ENCODE results near the gene SLC35F3.
"Not testable (repeated sequence)": the region's sequence is repeated elsewhere in the genome, so short reads cannot be mapped to it uniquely, and the experiment has no call there.

The SLC35F3 gene

DNA sequence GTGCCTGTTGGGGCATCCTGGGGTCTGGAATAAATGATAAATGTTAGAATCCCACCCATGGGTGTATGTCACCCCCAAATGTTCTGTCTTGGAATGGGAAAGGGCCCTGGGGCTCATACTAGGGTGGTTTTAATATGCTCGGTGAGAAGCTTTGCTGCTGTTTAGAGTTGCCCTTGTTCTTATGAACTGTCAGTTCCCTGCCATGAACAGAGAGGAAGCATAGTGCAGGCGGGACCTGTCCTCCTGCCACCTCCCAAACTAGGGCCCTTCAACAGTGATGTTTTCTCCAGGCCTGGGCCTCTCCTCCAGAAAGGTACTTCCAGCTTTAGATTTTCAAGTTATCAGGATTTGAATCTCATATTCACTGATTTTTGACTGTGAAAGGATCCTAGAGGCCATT lies 388.1 kb downstream of the SLC35F3 start:
- no peak for DNase-seq

DNA sequence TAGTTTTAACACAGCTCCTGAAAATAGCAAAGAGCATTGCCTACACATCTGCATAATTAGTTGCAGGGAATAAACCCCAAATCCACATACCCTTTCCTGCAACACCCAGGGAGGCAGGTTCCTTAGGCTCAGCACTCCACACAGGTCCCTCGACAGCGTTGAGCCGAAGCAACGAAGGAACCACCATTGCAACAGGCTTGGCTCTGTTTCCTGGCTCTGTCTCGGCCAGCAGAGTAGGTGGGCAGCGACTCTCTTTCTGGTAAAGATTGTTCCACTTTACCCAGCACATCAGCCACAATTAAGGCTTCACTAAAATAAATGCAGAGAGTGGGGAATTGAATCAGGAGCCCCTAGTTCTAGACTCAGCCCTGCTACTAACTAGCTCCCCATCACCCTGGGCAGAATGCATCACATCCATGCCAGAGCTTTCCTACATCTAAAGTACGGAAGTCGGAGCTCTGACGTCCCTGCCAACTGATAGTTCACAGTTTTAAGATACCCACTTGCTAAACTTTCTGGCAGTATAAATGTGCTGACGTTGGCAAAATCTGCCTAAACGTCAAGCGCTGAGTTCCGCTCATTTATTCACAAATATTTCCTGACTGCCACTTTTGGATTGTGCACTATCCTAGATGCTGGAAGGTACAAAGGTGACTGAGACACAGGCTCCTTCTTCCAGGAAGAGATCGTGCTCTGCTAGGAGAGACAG lies 389.8 kb downstream of the SLC35F3 start:
- DNase-seq, result no peak

DNA sequence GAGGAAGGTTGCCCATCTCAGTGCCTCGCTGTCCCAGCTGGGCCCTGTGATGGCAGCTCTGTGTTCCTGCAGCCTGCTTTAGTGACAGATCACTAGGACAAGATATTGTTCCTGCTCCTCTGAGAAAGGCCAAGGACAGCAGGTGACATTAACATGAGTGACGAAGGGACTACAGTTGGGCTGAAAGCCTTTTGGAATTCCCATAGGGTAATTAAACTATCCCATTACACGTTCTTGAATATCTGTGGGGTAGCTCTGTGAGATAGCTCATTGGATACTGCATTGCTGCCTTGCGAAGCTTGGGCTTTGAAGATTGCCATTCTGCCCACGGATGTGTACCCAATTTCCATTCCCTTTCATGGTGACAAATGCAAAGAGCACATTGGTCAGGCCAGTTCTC lies 390.6 kb downstream of the SLC35F3 start:
- no peak for DNase-seq

DNA sequence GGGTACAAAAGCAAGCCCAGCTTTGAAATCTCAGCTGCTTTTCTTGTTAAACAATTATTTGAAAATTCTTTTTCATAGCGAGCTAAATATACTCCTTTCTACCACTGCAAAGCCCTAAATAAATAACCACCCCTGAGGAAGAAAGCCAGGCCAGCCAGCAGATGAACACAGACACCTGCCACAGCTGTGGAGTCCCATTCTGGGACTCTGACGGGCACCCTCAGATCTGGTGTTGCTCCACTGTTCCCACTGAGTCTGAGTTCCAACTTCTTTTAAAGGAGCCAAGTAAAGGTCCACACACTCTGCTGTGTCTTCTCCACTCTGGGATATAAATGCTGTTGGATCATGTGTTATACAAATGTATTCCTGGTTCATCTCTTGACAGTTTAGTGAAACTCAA lies 391.1 kb downstream of the SLC35F3 start:
- DNase-seq, result no peak

DNA sequence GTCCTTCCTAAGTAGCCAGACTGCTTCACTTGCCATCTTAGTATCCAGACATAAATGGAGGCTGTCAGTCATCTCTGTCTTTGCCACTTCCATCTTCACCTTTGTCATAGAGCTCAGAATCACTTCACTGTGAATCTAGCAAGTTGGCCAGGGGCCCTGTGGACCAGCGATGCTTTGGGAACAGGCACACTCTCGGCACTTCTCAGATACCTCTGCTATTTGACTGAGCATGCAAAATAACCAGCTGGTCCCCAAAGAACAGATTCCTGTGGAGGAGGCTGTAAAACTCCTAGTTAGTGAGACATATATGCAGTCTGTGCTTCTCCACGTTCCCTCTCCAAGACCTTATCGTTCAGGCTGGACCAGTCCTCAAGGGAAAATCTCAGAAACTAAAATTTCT lies 392.0 kb downstream of the SLC35F3 start:
- DNase-seq, result no peak

DNA sequence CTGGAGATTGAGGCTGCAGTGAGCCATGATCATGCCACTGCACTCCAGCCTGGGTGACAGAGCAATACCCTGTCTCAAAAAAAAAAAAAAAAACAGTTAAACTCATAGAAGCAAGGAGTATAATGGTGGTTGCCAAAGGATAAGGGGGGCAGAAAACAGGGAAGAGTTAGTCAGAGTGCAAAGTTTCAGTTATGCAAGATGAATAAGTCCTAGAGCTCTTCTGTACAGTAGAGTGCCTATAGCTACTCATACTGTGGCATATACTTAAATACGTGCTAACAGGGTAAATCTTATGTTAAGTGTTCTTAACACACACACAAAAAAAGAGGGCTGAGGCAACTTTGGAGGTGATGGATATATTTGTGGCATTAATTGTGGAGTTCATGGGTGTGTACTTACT lies 393.2 kb downstream of the SLC35F3 start:
- no peak for DNase-seq

DNA sequence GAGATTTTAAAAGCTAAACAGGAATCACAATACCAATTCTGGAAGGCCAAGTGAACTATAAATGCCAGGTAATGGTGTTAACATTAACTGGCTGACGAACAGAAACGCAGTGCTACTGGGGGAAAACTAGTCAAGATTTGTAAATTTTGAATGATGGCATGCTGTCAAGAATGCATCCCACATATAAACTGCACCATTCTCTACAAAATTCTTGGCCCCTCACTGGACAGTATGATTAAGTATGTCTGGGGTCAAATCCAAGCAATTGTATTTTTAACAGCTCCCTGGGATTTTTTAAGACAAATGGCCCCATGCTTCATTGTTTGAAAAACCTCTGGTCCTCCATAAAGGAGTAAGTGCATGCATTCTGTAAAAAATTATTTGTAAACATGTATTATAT lies 395.6 kb downstream of the SLC35F3 start:
- DNase-seq, result no peak

DNA sequence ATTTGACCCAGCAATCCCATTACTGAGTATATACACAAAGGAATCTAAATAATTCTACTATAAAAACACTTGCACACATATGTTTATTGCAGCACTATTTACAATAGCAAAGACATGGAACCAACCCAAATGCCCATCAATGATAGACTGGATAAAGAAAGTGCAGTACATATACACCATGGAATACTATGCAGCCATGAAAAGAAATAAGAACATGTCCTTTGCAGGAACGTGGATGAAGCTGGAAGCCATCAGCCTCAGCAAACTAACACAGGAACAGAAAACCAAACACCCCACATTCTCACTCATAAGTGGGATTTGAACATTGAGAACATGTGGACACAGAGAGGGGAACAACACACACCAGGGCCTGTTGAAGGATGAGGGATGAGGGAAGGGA lies 397.2 kb downstream of the SLC35F3 start:
- not testable (repeated sequence) for DNase-seq

DNA sequence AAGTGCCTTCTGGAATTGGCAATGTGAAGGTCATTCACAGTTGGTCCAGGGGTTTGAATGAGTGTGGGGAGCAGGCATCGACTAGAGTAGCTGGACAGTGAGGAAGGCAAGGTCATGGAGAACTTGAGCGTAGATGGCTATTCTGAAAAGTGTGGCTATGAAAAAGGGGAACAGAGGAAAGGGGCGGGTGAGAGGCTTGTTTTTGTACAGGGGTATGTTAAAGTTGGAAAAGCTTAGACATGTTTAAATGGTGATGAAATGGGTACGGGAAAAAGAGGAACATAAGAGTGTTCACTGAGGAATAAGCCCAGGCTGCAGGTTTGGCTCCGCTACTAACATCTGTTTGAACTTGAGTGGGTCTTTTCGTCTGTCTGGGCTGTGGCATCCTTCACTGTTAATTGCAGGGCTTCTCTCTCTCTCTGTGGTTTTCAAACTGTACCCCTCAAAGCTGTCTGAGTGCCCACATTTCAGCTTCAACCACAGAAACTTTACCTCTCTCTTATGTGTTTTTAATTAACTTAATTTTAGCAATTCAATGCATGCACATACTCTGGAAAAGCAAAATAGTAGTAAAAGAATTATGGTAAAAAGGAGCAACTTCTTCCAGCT lies 398.0 kb downstream of the SLC35F3 start:
- DNase-seq, result no peak

DNA sequence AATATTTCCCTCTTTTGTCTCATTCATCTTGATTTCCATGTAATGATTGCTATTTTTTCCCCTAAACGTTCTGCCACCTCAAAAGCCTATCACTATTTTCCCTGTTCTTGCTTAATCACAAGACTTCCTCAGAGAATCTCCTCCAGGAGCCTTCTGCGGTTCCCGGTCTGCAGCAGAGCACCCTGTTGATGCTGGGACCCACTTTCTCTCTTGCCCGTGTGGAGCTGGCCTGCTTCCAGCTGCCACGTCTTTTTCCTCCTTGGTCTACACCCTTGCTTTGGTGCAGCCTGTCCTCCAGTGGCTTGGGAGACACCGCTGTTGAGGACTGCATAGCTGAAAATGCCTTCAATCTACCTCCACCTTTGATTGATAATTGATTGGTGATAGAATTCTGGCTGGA lies 398.8 kb downstream of the SLC35F3 start:
- DNase-seq, result no peak

DNA sequence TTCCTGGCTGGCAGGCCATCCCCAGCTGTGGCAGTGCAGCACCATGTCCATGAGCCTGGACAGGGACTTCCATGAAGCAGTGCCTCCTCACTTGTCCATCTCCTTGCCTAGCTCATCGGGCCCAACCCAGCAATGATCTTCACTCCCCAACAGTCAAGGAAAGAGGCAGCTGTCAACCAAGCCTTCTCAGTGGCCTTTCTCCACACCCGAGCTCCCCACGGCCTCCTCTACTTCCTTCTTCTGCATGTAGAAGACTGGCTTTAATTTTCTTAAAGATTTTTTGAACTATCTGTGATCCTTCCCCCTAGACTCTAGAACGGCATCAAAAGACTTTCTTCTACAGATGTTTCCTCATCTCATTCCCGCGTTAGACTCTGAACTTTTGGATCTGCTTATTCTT lies 403.2 kb downstream of the SLC35F3 start:
- no peak for DNase-seq

DNA sequence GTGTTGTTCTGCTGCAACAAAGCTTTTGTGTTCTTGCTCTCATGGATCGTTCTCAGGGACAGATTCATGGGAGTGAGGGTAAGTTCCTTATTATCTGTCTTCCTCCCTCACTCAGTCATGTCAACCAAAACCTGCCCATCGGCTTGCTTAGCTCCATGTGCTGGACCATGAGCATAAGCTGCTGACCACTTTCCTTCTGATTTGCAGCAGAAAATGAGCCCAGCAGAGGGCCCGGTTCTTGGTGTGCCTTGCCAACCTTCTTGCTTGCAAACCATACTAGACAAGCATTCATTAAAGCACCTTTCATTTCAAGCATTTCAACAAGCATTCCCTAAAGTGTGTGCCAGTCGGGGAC lies 404.7 kb downstream of the SLC35F3 start:
- no peak for DNase-seq

DNA sequence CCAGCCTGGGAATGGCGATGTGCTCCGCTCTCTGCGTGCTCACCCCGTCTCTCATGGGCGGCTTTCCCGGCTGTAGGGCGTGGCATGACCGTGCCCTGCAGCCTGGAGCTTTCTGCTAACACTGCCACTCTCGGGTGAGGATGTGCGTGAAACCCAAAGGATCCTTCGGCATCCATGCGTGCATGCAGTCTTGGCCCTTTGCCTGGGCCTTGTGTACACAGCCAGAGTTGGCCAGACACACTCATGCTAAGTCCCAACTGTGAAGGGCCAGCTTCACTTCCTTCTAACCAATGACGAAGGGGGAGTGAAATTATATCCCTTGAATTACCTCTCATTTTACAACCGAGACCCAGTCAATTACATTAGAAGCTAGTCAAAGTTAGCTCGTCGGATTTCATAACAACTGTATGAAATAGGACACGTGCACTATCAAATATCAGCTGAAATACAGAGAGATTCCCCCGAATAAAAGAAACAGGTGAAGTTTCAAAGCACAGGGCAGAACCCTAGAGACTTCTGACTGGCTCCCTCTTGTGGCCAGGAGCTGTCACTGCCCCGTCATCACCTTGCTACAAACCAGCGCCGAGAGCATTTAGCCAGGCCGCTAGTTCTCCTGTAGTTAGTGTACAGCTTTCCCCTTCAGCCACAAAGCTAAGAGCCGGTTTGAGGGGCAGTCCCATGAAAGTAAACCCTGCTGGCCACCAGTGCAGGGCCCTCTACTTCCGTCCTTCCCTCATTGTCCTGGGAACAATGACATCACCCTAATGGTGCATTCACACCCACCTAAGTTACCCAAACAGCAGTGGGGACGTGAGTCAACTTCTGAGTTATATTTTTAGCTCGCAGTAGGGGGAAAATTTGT lies 405.4 kb downstream of the SLC35F3 start:
- peak; percentile 27 for DNase-seq

DNA sequence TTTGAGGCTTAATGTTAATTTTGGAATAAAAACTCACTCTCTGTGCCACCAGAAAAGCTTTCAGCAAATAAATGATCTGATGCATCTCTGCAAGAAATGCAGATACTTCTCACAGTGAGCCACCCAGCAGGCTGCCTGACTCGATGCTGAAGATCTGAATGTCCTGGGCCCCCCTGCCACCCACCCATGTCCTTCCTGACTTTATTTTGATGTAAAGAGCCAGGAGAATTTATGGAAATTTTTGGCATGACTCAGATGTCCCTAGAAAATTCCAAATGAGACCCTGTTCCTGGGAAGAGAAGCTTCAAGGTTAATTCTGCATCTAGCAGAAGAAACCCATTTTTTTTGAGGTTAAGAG lies 406.0 kb downstream of the SLC35F3 start:
- no peak for DNase-seq

DNA sequence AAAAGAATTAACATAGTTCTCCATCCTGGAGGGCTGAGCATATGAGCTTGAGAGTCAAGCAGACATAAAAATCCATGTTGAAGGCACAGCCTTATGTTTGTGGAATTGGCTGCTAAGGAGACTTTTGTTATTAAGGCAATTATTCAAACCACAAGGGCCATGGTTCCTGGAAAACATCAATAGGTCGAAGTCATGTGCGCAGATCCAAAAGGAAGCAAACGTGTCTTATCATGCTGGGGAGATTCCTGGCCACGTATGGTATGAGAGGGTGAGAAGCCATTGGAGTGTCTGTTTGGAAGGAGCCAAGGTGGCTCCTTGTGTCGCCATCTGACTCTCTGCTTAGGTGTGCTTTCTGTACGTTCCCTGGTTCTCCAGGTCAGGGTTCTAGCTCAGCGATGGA lies 406.9 kb downstream of the SLC35F3 start:
- no peak for DNase-seq

DNA sequence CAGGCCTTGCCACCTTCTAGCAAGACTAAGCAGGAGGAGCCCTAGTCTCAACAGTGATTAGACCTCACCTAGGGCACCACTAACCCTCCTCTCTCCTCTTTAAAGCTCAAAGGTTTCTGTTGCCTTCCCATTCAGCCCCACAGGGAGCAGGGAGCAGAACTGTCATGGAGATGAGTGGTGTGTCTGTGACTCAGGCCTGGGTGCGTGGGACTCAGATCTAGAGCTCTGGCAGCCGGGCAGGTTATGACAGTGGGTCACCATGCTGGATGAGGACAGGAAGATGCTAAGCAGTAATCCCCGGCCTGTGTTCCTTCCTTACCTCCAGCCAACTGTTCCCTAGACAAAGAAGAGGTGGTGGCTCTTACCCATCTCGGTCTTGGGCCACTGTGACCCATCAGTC lies 408.7 kb downstream of the SLC35F3 start:
- no peak for DNase-seq

DNA sequence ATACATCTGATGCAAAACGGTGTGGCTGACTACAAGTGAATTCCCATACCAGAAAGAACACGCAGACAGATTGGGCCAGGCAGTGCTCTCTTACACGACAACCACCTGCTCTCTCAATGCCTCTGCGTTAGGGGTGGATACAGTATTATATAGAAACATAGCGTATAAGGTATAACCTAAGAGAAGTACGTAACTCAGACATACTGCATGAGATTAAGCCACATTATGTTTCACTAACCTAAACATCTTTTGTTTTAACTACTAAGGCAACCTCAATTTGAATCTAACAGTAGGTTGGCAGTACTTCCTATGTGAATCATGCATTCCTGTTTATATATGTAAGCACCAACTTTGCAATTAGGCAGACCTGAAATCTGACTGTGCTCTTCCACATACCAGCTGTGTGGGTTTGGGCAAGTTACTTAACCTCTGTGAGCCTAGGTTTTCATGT lies 410.6 kb downstream of the SLC35F3 start:
- no peak for DNase-seq

DNA sequence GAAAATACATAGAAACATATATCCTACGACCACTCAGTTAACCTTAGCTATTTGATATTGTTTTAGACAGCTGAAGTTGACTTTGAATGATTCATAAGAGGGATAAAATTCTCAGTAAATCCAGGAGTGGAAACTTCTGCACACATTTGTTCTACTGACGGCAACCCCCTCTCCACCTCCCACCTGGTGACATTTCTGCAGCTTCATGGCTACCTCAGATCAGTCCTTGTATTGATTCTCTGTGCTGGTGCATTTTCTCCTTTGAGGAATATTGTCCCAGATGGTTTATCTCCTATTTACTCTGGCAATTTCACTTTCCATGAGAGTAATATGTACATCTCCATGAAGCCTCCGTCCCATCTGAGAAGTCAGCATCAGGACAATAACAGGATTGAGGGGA lies 411.1 kb downstream of the SLC35F3 start:
- DNase-seq, result no peak

DNA sequence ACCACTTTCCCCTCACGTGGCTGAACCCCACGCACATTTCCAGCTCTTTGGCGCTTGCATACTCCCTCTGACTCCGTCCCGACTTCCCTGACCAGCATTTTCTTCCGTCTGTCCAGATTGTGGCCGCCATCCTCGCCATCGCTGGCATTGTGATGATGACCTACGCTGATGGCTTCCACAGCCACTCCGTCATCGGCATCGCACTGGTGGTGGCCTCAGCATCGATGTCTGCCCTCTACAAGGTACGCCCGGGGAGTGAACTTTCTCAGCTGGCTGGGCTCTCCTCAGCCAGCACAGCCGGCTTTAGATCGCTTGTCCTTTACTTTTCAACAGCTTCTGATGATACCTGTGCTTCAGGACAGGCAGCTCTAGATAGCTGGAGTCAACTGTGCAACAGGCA lies 412.0 kb downstream of the SLC35F3 start:
- no peak for DNase-seq

DNA sequence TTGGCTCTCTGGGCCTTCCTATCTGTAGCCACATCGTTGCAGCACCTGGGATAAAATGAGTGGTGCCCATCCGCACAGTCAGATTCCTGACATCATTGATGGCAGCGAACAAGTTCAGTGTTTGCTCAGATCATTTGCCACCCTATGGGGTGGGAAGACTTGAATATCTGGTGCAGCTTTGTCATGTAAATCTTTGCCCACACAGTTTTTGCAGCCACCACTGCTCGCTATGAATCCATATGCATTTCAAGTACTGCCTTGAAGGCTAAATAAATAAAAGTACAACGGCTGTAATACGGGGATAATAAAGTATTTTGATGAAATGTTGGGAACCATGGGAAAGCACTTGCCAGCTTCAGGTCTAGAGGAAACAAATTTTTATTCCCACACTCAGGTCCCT lies 412.5 kb downstream of the SLC35F3 start:
- no peak for DNase-seq

DNA sequence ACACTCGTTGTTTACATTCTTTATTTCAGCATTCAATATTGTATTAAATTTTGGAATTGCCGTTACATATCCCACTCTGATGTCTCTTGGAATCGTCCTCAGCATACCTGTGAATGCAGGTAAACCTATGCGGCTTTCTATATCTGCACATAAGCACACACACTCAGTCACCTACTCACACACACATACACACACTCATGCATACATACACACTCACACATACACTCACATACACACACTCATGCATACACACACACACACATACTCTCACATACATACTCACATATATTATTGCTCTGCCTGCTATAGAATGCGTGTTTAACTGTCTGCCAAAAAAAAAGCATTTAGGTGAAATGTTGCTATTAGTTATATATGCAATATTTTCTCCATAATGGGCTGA lies 415.6 kb downstream of the SLC35F3 start:
- DNase-seq, result no peak

DNA sequence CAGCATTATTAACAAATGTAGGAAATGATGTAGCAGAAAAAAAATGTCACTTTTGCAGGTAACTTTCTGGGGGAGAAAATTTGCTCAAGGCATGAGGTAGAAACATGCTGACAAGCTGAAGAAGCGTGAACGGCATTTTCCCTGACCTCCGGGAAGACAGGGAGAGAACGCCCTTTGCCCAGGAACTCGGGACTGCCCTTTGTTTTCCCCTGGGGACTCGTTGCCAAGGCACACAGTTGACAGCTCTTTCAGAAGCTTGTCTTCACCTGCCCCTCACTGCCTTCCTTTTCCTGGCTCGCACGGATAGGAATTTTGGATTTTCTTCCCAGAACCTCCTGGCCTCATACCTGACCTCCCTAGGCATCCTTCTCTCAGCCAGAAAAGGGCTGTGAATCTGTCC lies 416.1 kb downstream of the SLC35F3 start:
- DNase-seq, result no peak

DNA sequence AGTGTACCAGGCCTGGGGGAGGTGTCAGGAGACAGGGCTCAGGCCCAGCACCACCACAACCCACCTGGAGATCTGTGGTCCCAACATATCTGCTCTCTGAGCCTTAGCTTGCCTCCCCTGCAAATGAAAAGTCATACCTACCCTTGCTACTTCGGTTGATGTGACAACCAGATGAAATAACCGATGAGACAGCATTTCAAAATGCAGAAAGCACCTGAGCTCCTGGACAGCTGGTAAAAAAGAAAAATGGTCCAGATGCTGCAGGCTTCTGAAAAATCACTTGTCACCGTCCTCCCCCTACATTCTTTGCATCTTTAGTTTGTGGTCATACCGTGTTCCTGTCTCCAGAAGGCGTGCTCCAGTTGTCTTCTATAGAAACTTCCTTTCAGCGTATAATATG lies 416.8 kb downstream of the SLC35F3 start:
- no peak for DNase-seq

DNA sequence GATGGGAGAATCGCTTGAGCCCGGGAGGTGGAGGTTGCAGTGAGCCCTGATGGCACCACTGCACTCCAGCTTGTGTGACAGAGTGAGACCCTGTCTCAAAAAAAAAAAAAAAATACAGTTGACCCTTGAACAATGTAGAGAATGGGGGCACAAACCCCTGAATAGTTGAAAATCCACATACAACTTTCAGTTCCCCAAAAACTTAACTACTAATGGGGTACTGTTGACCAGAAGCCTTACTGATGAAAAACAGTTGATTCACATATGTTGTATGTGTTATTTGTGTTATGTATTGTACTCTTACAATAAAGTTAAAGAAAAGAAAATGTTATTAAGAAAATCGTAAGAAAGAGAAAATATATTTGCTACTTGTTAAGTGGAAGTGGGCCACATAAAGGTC lies 417.6 kb downstream of the SLC35F3 start:
- DNase-seq, result no peak

Data from fibroblast of skin of scalp (primary cell).